Gastrocnemius medialis (tissue), 4 donors: ENCODE results near the gene XXYLT1.

Source experiments
- CTCF ChIP-seq, 5 experiments: fragments of 450-650 bp in 3 of 5; fragments of 200-600 bp in 2 of 5; sonication (generic) in 2 of 5; IDR thresholded peaks in 4 of 5; conservative IDR thresholded peaks in 1 of 5; 1 replicate in 4 of 5; 2 replicates in 1 of 5; pipeline ENCODE4 v1.5.1; 2016 to 2019; ENCODE audit warnings: antibody characterized with exemption in 5 of 5, mild to moderate bottlenecking in 3 of 5, moderate library complexity in 3 of 5
- POLR2A ChIP-seq, 2 donors: fragments of 450-650 bp; IDR thresholded peaks; one replicate each; pipeline ENCODE4 v1.6.1; 2017; ENCODE audit warnings: antibody characterized with exemption in 2 of 2, mild to moderate bottlenecking in 2 of 2, moderate library complexity in 2 of 2

- TF ChIP-seq CTCF (IDR thresholded peaks at IDR 0.05 in 4 of 5, conservative IDR thresholded peaks at IDR 0.05 in 1 of 5) (no peak), POLR2A (IDR thresholded peaks at IDR 0.05) (no peak)
Observed at GRCh38 chr3:195236076-195236798, 34.7 kb downstream of the XXYLT1 start.
